Superior temporal gyrus (tissue), 1 donor: ENCODE measurements around the gene NYNRIN.
"Not testable (repeated sequence)": the region's sequence is repeated elsewhere in the genome, so short reads cannot be mapped to it uniquely, and the experiment has no call there.

Experiments used
- DNase-seq: peaks from one replicate; pipeline ENCODE4 v3.0.0-alpha.2; 2016; ENCODE audit errors: extremely low spot score

NYNRIN gene

GRCh38 chr14:24398653-24399446 is at the start of gene NYNRIN:
Gene NYNRIN (plus strand): TSS chr14:24399003. CDS start chr14:24399247, 244 bp downstream.
- DNase-seq = no peak

- DNase-seq = no peak
Measured at GRCh38 chr14:24349742-24350141, 49.1 kb upstream of the NYNRIN start.

GRCh38 chr14:24351517-24351916 is 47.3 kb upstream of the NYNRIN start:
- DNase-seq = no peak

- DNase-seq = no peak
Measured at GRCh38 chr14:24353559-24354481, 45.0 kb upstream of the NYNRIN start.

GRCh38 chr14:24354482-24354825 is 44.3 kb upstream of the NYNRIN start:
- DNase-seq = not testable (repeated sequence)

GRCh38 chr14:24355009-24355408 is 43.8 kb upstream of the NYNRIN start:
- no peak for DNase-seq

GRCh38 chr14:24356208-24356607 is 42.6 kb upstream of the NYNRIN start:
- no peak for DNase-seq

GRCh38 chr14:24360281-24360680 is 38.5 kb upstream of the NYNRIN start:
- DNase-seq = no peak

- DNase-seq = no peak
Measured at GRCh38 chr14:24361326-24361725, 37.5 kb upstream of the NYNRIN start.

- DNase-seq = no peak
Measured at GRCh38 chr14:24362241-24362960, 36.4 kb upstream of the NYNRIN start.

- no peak for DNase-seq
Measured at GRCh38 chr14:24363401-24363800, 35.4 kb upstream of the NYNRIN start.

GRCh38 chr14:24364841-24365240 is 34.0 kb upstream of the NYNRIN start:
- no peak for DNase-seq

- DNase-seq = no peak
Measured at GRCh38 chr14:24365600-24366412, 33.0 kb upstream of the NYNRIN start.

GRCh38 chr14:24366413-24366720 is 32.4 kb upstream of the NYNRIN start:
- DNase-seq = no peak

- DNase-seq = no peak
Measured at GRCh38 chr14:24366721-24367513, 31.9 kb upstream of the NYNRIN start.

- DNase-seq = no peak
Measured at GRCh38 chr14:24367514-24368211, 31.1 kb upstream of the NYNRIN start, which contains the start of gene NFATC4. Gene NFATC4 (plus strand): TSS chr14:24368184. CDS start chr14:24368341, 157 bp downstream.

GRCh38 chr14:24368212-24368561 is 30.6 kb upstream of the NYNRIN start:
- DNase-seq = no peak

GRCh38 chr14:24368562-24369252 is 30.1 kb upstream of the NYNRIN start:
- DNase-seq = no peak

GRCh38 chr14:24369463-24369862 is 29.3 kb upstream of the NYNRIN start:
- no peak for DNase-seq
